Chondrocyte (in vitro differentiated cells): ENCODE results near the gene GRM4. TPM values are rescaled to one million over a fixed set of nuclear protein-coding genes. Genes with fewer than 3 reads are reported as not detected.

ENCODE experiments used
- DNase-seq: peaks from one replicate; pipeline ENCODE4 v3.0.0; 2021; ENCODE audit warnings: mixed read lengths, low spot score
- H3K27ac Mint-ChIP-seq: one replicate; pipeline ENCODE4 v1.8.0; 2021; ENCODE audit warnings: mild to moderate bottlenecking, moderate library complexity, mixed read lengths; ENCODE audit not compliant: unreplicated experiment
- H3K27me3 Mint-ChIP-seq: 2 replicates; pipeline ENCODE4 v1.8.0; 2021; ENCODE audit warnings: low read depth, mixed read lengths
- H3K36me3 Mint-ChIP-seq: 2 replicates; pipeline ENCODE4 v1.8.0; 2021; ENCODE audit warnings: low read depth, mixed read lengths
- H3K4me1 Mint-ChIP-seq: 2 replicates; pipeline ENCODE4 v1.8.0; 2021; ENCODE audit warnings: low read depth, mild to moderate bottlenecking, mixed read lengths
- H3K4me3 Mint-ChIP-seq: one replicate; pipeline ENCODE4 v1.8.0; 2021; ENCODE audit warnings: mild to moderate bottlenecking, moderate library complexity, mixed read lengths; ENCODE audit not compliant: unreplicated experiment
- H3K9me3 Mint-ChIP-seq: 2 replicates; pipeline ENCODE4 v1.8.0; 2021; ENCODE audit warnings: low read depth, mixed read lengths
- CTCF ChIP-seq: fragments of 200-600 bp; sonication (generic); IDR thresholded peaks from 2 replicates; pipeline ENCODE4 v1.5.0; 2021; ENCODE audit warnings: antibody characterized with exemption, mild to moderate bottlenecking, moderate library complexity
- total RNA-seq: library from RNA; stranded (reverse); gene quantifications from 3 replicates; pipeline ENCODE4 v1.2.1, GENCODE V29; 2021

The GRM4 gene
- total RNA-seq, 1 donor from 2014 or later, result 0.27 TPM

GRCh38 chr6:34106421-34106820, 39.5 kb downstream of the GRM4 start:
- Mint-ChIP-seq H3K9me3 (no peaks in the 10 kb centered on the region), H3K4me1 (no peaks in the 10 kb centered on the region), H3K27me3 (peaks cover 54% of the 10 kb centered on the region), H3K4me3 (no peak overlapping the region), H3K27ac (no peak overlapping the region), H3K36me3 (no peaks in the 10 kb centered on the region)
- no peak for TF ChIP-seq CTCF
- no peak for DNase-seq

- Mint-ChIP-seq H3K4me1 (no peaks in the 10 kb centered on the region), H3K9me3 (no peaks in the 10 kb centered on the region), H3K36me3 (no peaks in the 10 kb centered on the region), H3K4me3 (no peak overlapping the region), H3K27me3 (peaks cover 49% of the 10 kb centered on the region), H3K27ac (no peak overlapping the region)
- no peak for TF ChIP-seq CTCF
- DNase-seq, result no peak
Observed at GRCh38 chr6:34104628-34105027, 41.3 kb downstream of the GRM4 start.

GRCh38 chr6:34104186-34104585, 41.7 kb downstream of the GRM4 start:
- no peak for DNase-seq
- Mint-ChIP-seq H3K9me3 (no peaks in the 10 kb centered on the region), H3K4me1 (no peaks in the 10 kb centered on the region), H3K27ac (no peak overlapping the region), H3K36me3 (no peaks in the 10 kb centered on the region), H3K27me3 (peaks cover 49% of the 10 kb centered on the region), H3K4me3 (no peak overlapping the region)
- no peak for TF ChIP-seq CTCF

GRCh38 chr6:34103321-34103720, 42.6 kb downstream of the GRM4 start:
- TF ChIP-seq CTCF, result no peak
- Mint-ChIP-seq H3K4me3 (no peak overlapping the region), H3K27ac (no peak overlapping the region), H3K4me1 (no peaks in the 10 kb centered on the region), H3K36me3 (no peaks in the 10 kb centered on the region), H3K9me3 (no peaks in the 10 kb centered on the region), H3K27me3 (peaks cover 41% of the 10 kb centered on the region)
- no peak for DNase-seq

GRCh38 chr6:34102696-34103095, 43.2 kb downstream of the GRM4 start:
- H3K27ac Mint-ChIP-seq, result no peak overlapping the region
- no peaks in the 10 kb centered on the region for H3K36me3 Mint-ChIP-seq
- H3K4me1 Mint-ChIP-seq, result no peaks in the 10 kb centered on the region
- DNase-seq, result no peak
- no peak overlapping the region for H3K4me3 Mint-ChIP-seq
- no peak for TF ChIP-seq CTCF
- peaks cover 38% of the 10 kb centered on the region for H3K27me3 Mint-ChIP-seq
- no peaks in the 10 kb centered on the region for H3K9me3 Mint-ChIP-seq
